Central memory CD8-positive, alpha-beta T cell (primary cell): ENCODE results near the gene CYB5RL.
"Not testable (repeated sequence)": the region's sequence is repeated elsewhere in the genome, so short reads cannot be mapped to it uniquely, and the experiment has no call there.

Source experiments
- ATAC-seq: fragments of 150-1000 bp; cut with Tn5 transposase; replicated peaks from 2 replicates; pipeline ENCODE4 v1.10.0; 2022; ENCODE audit warnings: mild to moderate bottlenecking, moderate FRiP score, moderate number of reproducible peaks; ENCODE audit not compliant: poor library complexity, severe bottlenecking; ENCODE audit errors: extremely low read depth
- DNase-seq, 2 donors: peaks; one replicate each; pipeline ENCODE4 v3.0.0; 2021; ENCODE audit warnings: low spot score in 2 of 2
- H3K27ac Mint-ChIP-seq: one replicate; pipeline ENCODE4 v1.8.0; 2022; ENCODE audit warnings: low read depth, mild to moderate bottlenecking, moderate library complexity, mixed read lengths
- H3K27me3 Mint-ChIP-seq: one replicate; pipeline ENCODE4 v1.8.0; 2022; ENCODE audit warnings: mixed read lengths
- H3K36me3 Mint-ChIP-seq: one replicate; pipeline ENCODE4 v1.8.0; 2022; ENCODE audit warnings: mild to moderate bottlenecking, moderate library complexity, mixed read lengths; ENCODE audit not compliant: insufficient read depth
- H3K4me1 Mint-ChIP-seq: one replicate; pipeline ENCODE4 v1.8.0; 2022; ENCODE audit warnings: mixed read lengths
- H3K4me3 Mint-ChIP-seq: one replicate; pipeline ENCODE4 v1.8.0; 2022; ENCODE audit warnings: mild to moderate bottlenecking, moderate library complexity, mixed read lengths
- H3K9me3 Mint-ChIP-seq: one replicate; pipeline ENCODE4 v1.8.0; 2022; ENCODE audit warnings: mixed read lengths

The CYB5RL gene

GRCh38 chr1:54237586-54237985 lies 37.8 kb upstream of the CYB5RL start:
- Mint-ChIP-seq H3K27me3 (no peaks in the 10 kb centered on the region), H3K9me3 (no peaks in the 10 kb centered on the region), H3K4me3 (no peak overlapping the region), H3K36me3 (peaks cover 17% of the 10 kb centered on the region), H3K27ac (no peak overlapping the region), H3K4me1 (no peaks in the 10 kb centered on the region)
- DNase-seq (no peak), ATAC-seq (no peak)

GRCh38 chr1:54234284-54234683 lies 34.5 kb upstream of the CYB5RL start:
- ATAC-seq (no peak), DNase-seq (no peak)
- peaks cover 22% of the 10 kb centered on the region for H3K4me1 Mint-ChIP-seq
- no peaks in the 10 kb centered on the region for H3K27me3 Mint-ChIP-seq
- peaks cover 13% of the 10 kb centered on the region for H3K36me3 Mint-ChIP-seq
- H3K9me3 Mint-ChIP-seq: no peaks in the 10 kb centered on the region
- H3K27ac Mint-ChIP-seq: no peak overlapping the region
- H3K4me3 Mint-ChIP-seq: no peak overlapping the region

- ATAC-seq, DNase-seq, H3K27me3 Mint-ChIP-seq, H3K27ac Mint-ChIP-seq, H3K9me3 Mint-ChIP-seq, H3K4me3 Mint-ChIP-seq: not testable (repeated sequence)
- H3K4me1 Mint-ChIP-seq: peaks cover 27% of the 10 kb centered on the region
- H3K36me3 Mint-ChIP-seq: peaks cover 15% of the 10 kb centered on the region
Observed at GRCh38 chr1:54233196-54233595, 33.4 kb upstream of the CYB5RL start.

GRCh38 chr1:54230507-54231339 lies 30.9 kb upstream of the CYB5RL start:
- ATAC-seq: peak; percentile 66
- Mint-ChIP-seq H3K27me3 (no peaks in the 10 kb centered on the region), H3K27ac (peak overlapping the region; percentile 46), H3K36me3 (peaks cover 16% of the 10 kb centered on the region), H3K9me3 (no peaks in the 10 kb centered on the region), H3K4me1 (peaks cover 27% of the 10 kb centered on the region), H3K4me3 (no peak overlapping the region)
- no peak for DNase-seq

GRCh38 chr1:54229281-54229891 lies 29.6 kb upstream of the CYB5RL start:
- DNase-seq: no peak
- ATAC-seq: no peak
- H3K27me3 Mint-ChIP-seq: no peaks in the 10 kb centered on the region
- no peaks in the 10 kb centered on the region for H3K9me3 Mint-ChIP-seq
- no peak overlapping the region for H3K4me3 Mint-ChIP-seq
- H3K27ac Mint-ChIP-seq: peak overlapping the region; percentile 67
- peaks cover 27% of the 10 kb centered on the region for H3K4me1 Mint-ChIP-seq
- peaks cover 24% of the 10 kb centered on the region for H3K36me3 Mint-ChIP-seq

GRCh38 chr1:54228638-54229079 lies 28.8 kb upstream of the CYB5RL start:
- Mint-ChIP-seq H3K27ac (peak overlapping the region; percentile 67), H3K9me3 (no peaks in the 10 kb centered on the region), H3K36me3 (peaks cover 25% of the 10 kb centered on the region), H3K4me3 (no peak overlapping the region), H3K4me1 (peaks cover 27% of the 10 kb centered on the region), H3K27me3 (no peaks in the 10 kb centered on the region)
- ATAC-seq (no peak), DNase-seq (no peak)

GRCh38 chr1:54227891-54228310 lies 28.1 kb upstream of the CYB5RL start:
- Mint-ChIP-seq H3K4me3 (no peak overlapping the region), H3K4me1 (peaks cover 27% of the 10 kb centered on the region), H3K27me3 (no peaks in the 10 kb centered on the region), H3K27ac (peak overlapping the region; percentile 44), H3K9me3 (no peaks in the 10 kb centered on the region), H3K36me3 (peaks cover 27% of the 10 kb centered on the region)
- DNase-seq (no peak), ATAC-seq (no peak)

- H3K27ac Mint-ChIP-seq: no peak overlapping the region
- no peak overlapping the region for H3K4me3 Mint-ChIP-seq
- ATAC-seq: no peak
- peaks cover 27% of the 10 kb centered on the region for H3K36me3 Mint-ChIP-seq
- H3K9me3 Mint-ChIP-seq: no peaks in the 10 kb centered on the region
- no peaks in the 10 kb centered on the region for H3K27me3 Mint-ChIP-seq
- no peak for DNase-seq
- peaks cover 28% of the 10 kb centered on the region for H3K4me1 Mint-ChIP-seq
Observed at GRCh38 chr1:54227091-54227602, 27.3 kb upstream of the CYB5RL start.

- Mint-ChIP-seq H3K9me3 (no peaks in the 10 kb centered on the region), H3K4me3 (no peak overlapping the region), H3K36me3 (peaks cover 30% of the 10 kb centered on the region), H3K27ac (no peak overlapping the region), H3K27me3 (no peaks in the 10 kb centered on the region), H3K4me1 (peaks cover 25% of the 10 kb centered on the region)
- DNase-seq (no peak), ATAC-seq (no peak)
Observed at GRCh38 chr1:54225986-54226559, 26.2 kb upstream of the CYB5RL start.

GRCh38 chr1:54225378-54225777 lies 25.5 kb upstream of the CYB5RL start:
- DNase-seq: no peak
- Mint-ChIP-seq H3K36me3 (peaks cover 30% of the 10 kb centered on the region), H3K27ac (no peak overlapping the region), H3K4me3 (no peak overlapping the region), H3K27me3 (no peaks in the 10 kb centered on the region), H3K4me1 (peaks cover 20% of the 10 kb centered on the region), H3K9me3 (no peaks in the 10 kb centered on the region)
- ATAC-seq: no peak

- peaks cover 12% of the 10 kb centered on the region for H3K4me1 Mint-ChIP-seq
- no peak overlapping the region for H3K4me3 Mint-ChIP-seq
- no peak for ATAC-seq
- no peaks in the 10 kb centered on the region for H3K27me3 Mint-ChIP-seq
- peak overlapping the region; percentile 1 for H3K27ac Mint-ChIP-seq
- DNase-seq: no peak
- no peaks in the 10 kb centered on the region for H3K9me3 Mint-ChIP-seq
- H3K36me3 Mint-ChIP-seq: peaks cover 29% of the 10 kb centered on the region
Observed at GRCh38 chr1:54224233-54224632, 24.4 kb upstream of the CYB5RL start.

GRCh38 chr1:54223441-54224202 lies 23.8 kb upstream of the CYB5RL start:
- H3K4me3 Mint-ChIP-seq: no peak overlapping the region
- H3K27me3 Mint-ChIP-seq: no peaks in the 10 kb centered on the region
- H3K4me1 Mint-ChIP-seq: peaks cover 10% of the 10 kb centered on the region
- H3K27ac Mint-ChIP-seq: peak overlapping the region; percentile 1
- ATAC-seq (no peak), DNase-seq (no peak)
- H3K9me3 Mint-ChIP-seq: no peaks in the 10 kb centered on the region
- H3K36me3 Mint-ChIP-seq: peaks cover 30% of the 10 kb centered on the region
